ENCODE results near the gene CENPM.

The CENPM gene

GRCh38 chr22:41891407-41891806 lies 55.5 kb downstream of the CENPM start:
- DNase-seq = no peak
